K562 (cell line): ENCODE results near the gene SLC29A3. TPM values are rescaled to one million over a fixed set of nuclear protein-coding genes. Genes with fewer than 3 reads are reported as not detected.

Experiments
- CBX3 ChIP-seq, 2 experiments: IDR thresholded peaks; 1 replicate in 1 of 2; 2 replicates in 1 of 2; pipeline ENCODE4 v1.6.1; 2012; ENCODE audit warnings: inconsistent platforms in 2 of 2, low read length in 2 of 2, borderline replicate concordance in 1 of 2, control low read depth in 1 of 2
- CREB3L1 ChIP-seq: fragments of 450-650 bp; IDR thresholded peaks from 2 replicates; pipeline ENCODE4 v1.6.1; 2014; ENCODE audit warnings: low read depth, mild to moderate bottlenecking, moderate library complexity, borderline replicate concordance
- MNT ChIP-seq, 2 experiments: fragments of 450-650 bp; conservative IDR thresholded peaks; 2 replicates each; pipeline ENCODE4 v1.6.1; 2017; ENCODE audit warnings: mild to moderate bottlenecking in 2 of 2, moderate library complexity in 2 of 2
- REST ChIP-seq, 2 experiments: fragments of 450-650 bp; formaldehyde crosslinking in 1 of 2; IDR thresholded peaks; 2 replicates each; pipeline versions ENCODE4 v1.4.0 to v1.6.1; 2014 to 2020; ENCODE audit warnings: mild to moderate bottlenecking in 2 of 2, borderline replicate concordance in 1 of 2, low read depth in 1 of 2
- SFPQ ChIP-seq: fragments of 200-400 bp; formaldehyde crosslinking; IDR thresholded peaks from 2 replicates; pipeline ENCODE4 v1.6.1; 2017; ENCODE audit warnings: mild to moderate bottlenecking, low read depth, low read length, moderate library complexity
- SIX5 ChIP-seq, 2 experiments: IDR thresholded peaks; 2 replicates each; pipeline ENCODE4 v1.6.1; 2011; ENCODE audit warnings: low read length in 2 of 2, borderline replicate concordance in 1 of 2, low read depth in 1 of 2, mild to moderate bottlenecking in 1 of 2, moderate library complexity in 1 of 2; ENCODE audit not compliant: insufficient read depth in 1 of 2
- SMC3 ChIP-seq: conservative IDR thresholded peaks from 2 replicates; pipeline ENCODE4 v1.6.1; 2011; ENCODE audit warnings: low read depth, low read length, improper control_type of control experiment; ENCODE audit not compliant: insufficient read depth
- TRIM25 ChIP-seq: fragments of 450-650 bp; IDR thresholded peaks from 2 replicates; pipeline ENCODE4 v1.7.0; 2016; ENCODE audit warnings: borderline replicate concordance
- polyA plus RNA-seq, 8 experiments: library from polyadenylated mRNA; depleted of rRNA in 4 of 8; stranded (reverse) in 5 of 8; unstranded in 3 of 8; fragments of >200 nt; fragmentation: Nextera tagmentation in 2 of 8; fragmentation: Illumina TruSeq in 1 of 8; extraction: Ambion mirVana in 2 of 8; extraction: Trizol in 1 of 8; gene quantifications; 2 replicates each; pipeline versions ENCODE4 v1.2.1 to v1.2.3, GENCODE V29; 2011 to 2014; ENCODE audit warnings: inconsistent platforms in 1 of 8, missing spikeins in 1 of 8
- total RNA-seq, 7 experiments: library from RNA; depleted of rRNA in 6 of 7; stranded (reverse); fragments of >200 nt in 6 of 7; fragmentation: Illumina TruSeq in 2 of 7; extraction: Trizol in 2 of 7; gene quantifications; 2 replicates each; pipeline versions ENCODE4 v1.2.1 to v1.2.3, GENCODE V29; 2011 to 2021; ENCODE audit warnings: low replicate concordance in 1 of 7

The SLC29A3 gene
- total and polyA plus RNA-seq, 9 of the 15 experiments (the other 6 are each of a cell fraction or from before 2014, with no cell fraction given): 2.1 to 10.7 (median 4.6) TPM

- TF ChIP-seq REST (IDR thresholded peaks at IDR 0.05; ENCODE audit: borderline replicate concordance): peak; percentile 68
- no peak for TF ChIP-seq REST (CRISPR knock-in tag; IDR thresholded peaks at IDR 0.05; ENCODE audit: low read depth)
- TF ChIP-seq SMC3: no peak
- peak in 1 of 2 experiments; percentile 56; a peak in 1 of 3 replicates for TF ChIP-seq CBX3 (IDR thresholded peaks at IDR 0.05; ENCODE audit: borderline replicate concordance in 1 of 2, low read length in 2 of 2)
- no peak for TF ChIP-seq SFPQ
- 0 out of 2 replicates have a peak, but pooled peaks have one; percentile 38 for TF ChIP-seq TRIM25
- peak; percentile 89 to 90 for TF ChIP-seq SIX5 (IDR thresholded peaks at IDR 0.05; ENCODE audit: borderline replicate concordance in 1 of 2, insufficient read depth in 1 of 2, low read depth in 1 of 2, low read length in 2 of 2)
- peak; percentile 63; the same call in 1 of the 2 replicates for TF ChIP-seq CREB3L1
- peak in 1 of 2 experiments; percentile 76; a peak in 2 of 4 replicates for TF ChIP-seq MNT (conservative IDR thresholded peaks at IDR 0.05)
Measured at GRCh38 chr10:71323407-71323806, 4.3 kb downstream of the SLC29A3 start (continued).
